HCT116 (cell line): ENCODE data around the gene EEFSEC. TPM values are rescaled to one million over a fixed set of nuclear protein-coding genes. Genes with fewer than 3 reads are reported as not detected.

ENCODE experiments used
- ATAC-seq: fragments of 200-7000 bp; cut with Tn5 transposase; 2 replicates; pipeline ENCODE4 v1.9.1; 2020; ENCODE audit warnings: mild to moderate bottlenecking, moderate library complexity
- BruUV-seq: library from RNA; stranded (reverse); fragments of 400-500 nt; replicated peaks from 2 replicates; lab custom pipeline; 2021; lab: Mats Ljungman, UMichigan
- CTCF ChIA-PET: fragments of 300-600 bp; sonication (Branson Sonifier 250); formaldehyde crosslinking; loops from one replicate; lab custom pipeline; 2021; ENCODE audit warnings: antibody characterized with exemption; lab: Charles Lee
- POLR2A ChIA-PET: fragments of 300-600, 350-600 bp; sonication (Branson Sonifier 250); formaldehyde crosslinking; loops from one replicate; lab custom pipeline; 2021; ENCODE audit warnings: antibody characterized with exemption; lab: Charles Lee
- RAD21 ChIA-PET, 2 experiments: fragments of 300-600 bp; sonication (Branson Sonifier 250); formaldehyde crosslinking; loops; one replicate each; lab custom pipeline; 2023; ENCODE audit warnings: low total read pairs in 2 of 2; ENCODE audit not compliant: uncharacterized antibody in 2 of 2, unreplicated experiment in 2 of 2, low non-redundant PET in 1 of 2; lab: Charles Lee
- DNase-seq: peaks from one replicate; pipeline ENCODE4 v3.0.0-alpha.2; 2010; ENCODE audit warnings: low read depth, low spot score
- H2AFZ ChIP-seq: fragments of 200-600 bp; shearing (Covaris generic), sonication (generic); 2 replicates; pipeline ENCODE4 v1.6.1; 2017; ENCODE audit warnings: low read depth, mixed run types, mixed read lengths, antibody characterized with exemption, low read length; ENCODE audit not compliant: poor library complexity, severe bottlenecking
- H3K27ac ChIP-seq: 2 replicates; pipeline ENCODE4 v1.5.1; 2012; ENCODE audit warnings: low read depth, low read length
- H3K27me3 ChIP-seq: fragments of 200-600 bp; sonication (generic); 2 replicates; pipeline ENCODE4 v1.6.1; 2016; ENCODE audit warnings: mixed run types, low read length, mixed read lengths; ENCODE audit not compliant: insufficient read depth
- H3K36me3 ChIP-seq, 2 experiments: fragments of 200-500 bp in 1 of 2; fragments of 200-600 bp in 1 of 2; sonication (Bioruptor generic) in 1 of 2; sonication (generic) in 1 of 2; 2 replicates each; pipeline versions ENCODE4 v1.5.1 to v1.6.1; 2014 to 2016; ENCODE audit warnings: low read length in 2 of 2, inconsistent platforms in 1 of 2, mixed read lengths in 1 of 2, mixed run types in 1 of 2; ENCODE audit not compliant: insufficient read depth in 2 of 2, control insufficient read depth in 1 of 2
- H3K4me1 ChIP-seq, 2 experiments: fragments of 200-600 bp in 1 of 2; sonication (generic) in 1 of 2; 2 replicates each; pipeline versions ENCODE4 v1.5.1 to v1.6.1; 2012 to 2017; ENCODE audit warnings: low read length in 2 of 2, inconsistent platforms in 1 of 2, mild to moderate bottlenecking in 1 of 2, mixed read lengths in 1 of 2, mixed run types in 1 of 2, moderate library complexity in 1 of 2; ENCODE audit not compliant: insufficient read depth in 2 of 2, control insufficient read depth in 1 of 2
- H3K4me2 ChIP-seq: fragments of 200-600 bp; sonication (generic); 2 replicates; pipeline ENCODE4 v1.6.1; 2017; ENCODE audit warnings: mixed run types, low read length, mixed read lengths
- H3K4me3 ChIP-seq, 2 experiments: fragments of 200-600 bp in 1 of 2; sonication (generic) in 1 of 2; replicated peaks in 1 of 2; 2 replicates each; pipeline ENCODE4 v1.5.1; 2011 to 2016; ENCODE audit warnings: low read length in 2 of 2, control low read depth in 1 of 2, low read depth in 1 of 2, mild to moderate bottlenecking in 1 of 2, mixed read lengths in 1 of 2, mixed run types in 1 of 2
- H3K79me2 ChIP-seq: fragments of 200-600 bp; sonication (generic); 2 replicates; pipeline ENCODE4 v1.6.1; 2017; ENCODE audit warnings: mild to moderate bottlenecking, mixed run types, low read length, moderate library complexity, mixed read lengths; ENCODE audit not compliant: insufficient read depth
- H3K9ac ChIP-seq: fragments of 200-600 bp; sonication (generic); 2 replicates; pipeline ENCODE4 v1.6.1; 2016; ENCODE audit warnings: low read length, mixed read lengths
- H3K9me2 ChIP-seq: fragments of 200-600 bp; sonication (generic), shearing (Covaris generic); 2 replicates; pipeline ENCODE4 v1.6.1; 2017; ENCODE audit warnings: mixed run types, mild to moderate bottlenecking, moderate library complexity; ENCODE audit not compliant: insufficient read depth
- H3K9me3 ChIP-seq, 2 experiments: fragments of 200-500 bp in 1 of 2; fragments of 200-600 bp in 1 of 2; sonication (Bioruptor generic) in 1 of 2; sonication (generic) in 1 of 2; 2 replicates each; pipeline ENCODE4 v1.6.1; 2014 to 2017; ENCODE audit warnings: low read length in 2 of 2, mixed read lengths in 2 of 2, inconsistent platforms in 1 of 2, low read depth in 1 of 2, mild to moderate bottlenecking in 1 of 2, mixed run types in 1 of 2, moderate library complexity in 1 of 2; ENCODE audit not compliant: control insufficient read depth in 1 of 2, insufficient read depth in 1 of 2
- H4K20me1 ChIP-seq: fragments of 200-600 bp; sonication (generic), shearing (Covaris generic); 2 replicates; pipeline ENCODE4 v1.6.1; 2017; ENCODE audit warnings: mixed run types, mild to moderate bottlenecking, moderate library complexity; ENCODE audit not compliant: insufficient read depth
- ATF3 ChIP-seq: IDR thresholded peaks from 2 replicates; pipeline ENCODE4 v1.6.1; 2012
- CBX3 ChIP-seq: IDR thresholded peaks from 2 replicates; pipeline ENCODE4 v1.6.1; 2012; ENCODE audit warnings: low read depth
- CEBPB ChIP-seq: IDR thresholded peaks from 2 replicates; pipeline ENCODE4 v1.6.1; 2012; ENCODE audit warnings: low read depth
- CTCF ChIP-seq, 3 experiments: fragments of 200-600 bp in 1 of 3; sonication (generic) in 1 of 3; IDR thresholded peaks in 2 of 3; conservative IDR thresholded peaks in 1 of 3; 2 replicates each; pipeline ENCODE4 v1.5.1; 2012 to 2017; ENCODE audit warnings: low read depth in 2 of 3, low read length in 2 of 3, antibody characterized with exemption in 1 of 3, borderline replicate concordance in 1 of 3, control low read depth in 1 of 3, mild to moderate bottlenecking in 1 of 3, mixed read lengths in 1 of 3, mixed run types in 1 of 3, moderate library complexity in 1 of 3; ENCODE audit not compliant: insufficient read depth in 1 of 3
- EGR1 ChIP-seq: IDR thresholded peaks from 2 replicates; pipeline ENCODE4 v1.6.1; 2012; ENCODE audit warnings: low read depth
- ELF1 ChIP-seq: IDR thresholded peaks from 2 replicates; pipeline ENCODE4 v1.6.1; 2012; ENCODE audit warnings: low read depth, borderline replicate concordance
- EZH2phosphoT487 ChIP-seq: fragments of 200-600 bp; IDR thresholded peaks from 2 replicates; pipeline ENCODE4 v1.6.1; 2018; ENCODE audit warnings: antibody characterized with exemption, borderline replicate concordance
- JUND ChIP-seq: IDR thresholded peaks from 2 replicates; pipeline ENCODE4 v1.6.1; 2012
- POLR2A ChIP-seq: IDR thresholded peaks from 2 replicates; pipeline ENCODE4 v1.7.0; 2011; ENCODE audit warnings: borderline replicate concordance; ENCODE audit not compliant: insufficient read depth, insufficient read length; ENCODE audit errors: extremely low read depth
- POLR2AphosphoS5 ChIP-seq: IDR thresholded peaks from 2 replicates; pipeline ENCODE4 v1.6.1; 2011; ENCODE audit warnings: mild to moderate bottlenecking, low read depth, low read length, moderate library complexity
- RAD21 ChIP-seq: IDR thresholded peaks from 2 replicates; pipeline ENCODE4 v1.6.1; 2012; ENCODE audit warnings: low read depth, mild to moderate bottlenecking
- REST ChIP-seq: IDR thresholded peaks from 2 replicates; pipeline ENCODE4 v1.6.1; 2012; ENCODE audit warnings: low read depth
- SP1 ChIP-seq: IDR thresholded peaks from 2 replicates; pipeline ENCODE4 v1.6.1; 2012; ENCODE audit warnings: low read depth
- SRF ChIP-seq: IDR thresholded peaks from 2 replicates; pipeline ENCODE4 v1.6.1; 2012; ENCODE audit warnings: low read depth
- TCF7L2 ChIP-seq: IDR thresholded peaks from 2 replicates; pipeline ENCODE4 v1.7.0; 2011; ENCODE audit warnings: borderline replicate concordance, inconsistent platforms; ENCODE audit not compliant: insufficient read depth, insufficient read length; ENCODE audit errors: extremely low read depth
- YY1 ChIP-seq: IDR thresholded peaks from 2 replicates; pipeline ENCODE4 v1.6.1; 2011; ENCODE audit warnings: low read length, low read depth, moderate library complexity, mild to moderate bottlenecking; ENCODE audit not compliant: insufficient replicate concordance; ENCODE audit errors: extremely low read depth
- ZFX ChIP-seq: fragments of 450-650 bp; IDR thresholded peaks from 2 replicates; pipeline ENCODE4 v1.6.1; 2017
- ZNF274 ChIP-seq: fragments of 200-500 bp; sonication (Bioruptor generic); IDR thresholded peaks from 2 replicates; pipeline ENCODE4 v1.6.1; 2014; ENCODE audit warnings: mild to moderate bottlenecking, low read depth, low read length, inconsistent platforms
- intact Hi-C: fragments of 100-400 bp; cut with micrococcal nuclease; formaldehyde crosslinking; loops from 2 replicates; pipeline ENCODE4 v1.10.0; 2022
- total RNA-seq: library from RNA; stranded (reverse); gene quantifications from one replicate; pipeline ENCODE4 v1.2.1, GENCODE V29; 2021; ENCODE audit not compliant: unreplicated experiment
- TF ChIP-seq, protein P1 (sequence below): IDR thresholded peaks from 2 replicates; pipeline ENCODE4 v1.6.1; 2011; ENCODE audit warnings: mild to moderate bottlenecking, low read length, moderate library complexity; ENCODE audit not compliant: insufficient replicate concordance; ENCODE audit errors: extremely low read depth

Gene EEFSEC
- total RNA-seq, 1 experiment from 2014 or later = 16.1 TPM

- ATAC-seq (no peak), DNase-seq (no peak)
- Histone ChIP-seq H4K20me1 (no peaks in the 10 kb centered on the region), H3K9me3 (peaks cover 0 to 3% of the 10 kb centered on the region in 2 experiments; a peak in 1 of 4 replicates), H2AFZ (no peak overlapping the region), H3K4me1 (no peaks in the 10 kb centered on the region), H3K27ac (no peak overlapping the region), H3K79me2 (no peaks in the 10 kb centered on the region), H3K36me3 (no peaks in the 10 kb centered on the region), H3K9ac (no peak overlapping the region), H3K9me2 (no peaks in the 10 kb centered on the region), H3K4me3 (no peak overlapping the region), H3K4me2 (no peak overlapping the region), H3K27me3 (no peaks in the 10 kb centered on the region)
- ChIA-PET RAD21 (no interaction called here), CTCF (no interaction called here), POLR2A (no interaction called here)
- intact Hi-C loops = no loop called here
- BruUV-seq = no TSS peak
- TF ChIP-seq POLR2A = no peak
- TF ChIP-seq ELF1 = no peak
- no peak for TF ChIP-seq SRF
- no peak for TF ChIP-seq ATF3
- TF ChIP-seq ZNF274 = no peak
- TF ChIP-seq YY1 = no peak
- TF ChIP-seq JUND = no peak
- TF ChIP-seq POLR2AphosphoS5 = no peak
- TF ChIP-seq REST = no peak
- TF ChIP-seq, protein P1, sequence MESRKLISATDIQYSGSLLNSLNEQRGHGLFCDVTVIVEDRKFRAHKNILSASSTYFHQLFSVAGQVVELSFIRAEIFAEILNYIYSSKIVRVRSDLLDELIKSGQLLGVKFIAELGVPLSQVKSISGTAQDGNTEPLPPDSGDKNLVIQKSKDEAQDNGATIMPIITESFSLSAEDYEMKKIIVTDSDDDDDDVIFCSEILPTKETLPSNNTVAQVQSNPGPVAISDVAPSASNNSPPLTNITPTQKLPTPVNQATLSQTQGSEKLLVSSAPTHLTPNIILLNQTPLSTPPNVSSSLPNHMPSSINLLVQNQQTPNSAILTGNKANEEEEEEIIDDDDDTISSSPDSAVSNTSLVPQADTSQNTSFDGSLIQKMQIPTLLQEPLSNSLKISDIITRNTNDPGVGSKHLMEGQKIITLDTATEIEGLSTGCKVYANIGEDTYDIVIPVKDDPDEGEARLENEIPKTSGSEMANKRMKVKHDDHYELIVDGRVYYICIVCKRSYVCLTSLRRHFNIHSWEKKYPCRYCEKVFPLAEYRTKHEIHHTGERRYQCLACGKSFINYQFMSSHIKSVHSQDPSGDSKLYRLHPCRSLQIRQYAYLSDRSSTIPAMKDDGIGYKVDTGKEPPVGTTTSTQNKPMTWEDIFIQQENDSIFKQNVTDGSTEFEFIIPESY = no peak
- TF ChIP-seq CBX3 = no peak
- TF ChIP-seq CEBPB = no peak
- TF ChIP-seq CTCF (IDR thresholded peaks at IDR 0.05 in 2 of 3, conservative IDR thresholded peaks at IDR 0.05 in 1 of 3; ENCODE audit: borderline replicate concordance in 1 of 3, insufficient read depth in 1 of 3, low read depth in 2 of 3, low read length in 2 of 3) = no peak
- TF ChIP-seq TCF7L2 = no peak
- no peak for TF ChIP-seq ZFX
- no peak for TF ChIP-seq EGR1
- no peak for TF ChIP-seq RAD21
- TF ChIP-seq SP1 = no peak
- no peak for TF ChIP-seq EZH2phosphoT487
These were observed 136.3 kb downstream of the EEFSEC start for GRCh38 chr3:128289534-128289933.
